Body of pancreas (tissue), 4 donors: ENCODE data around the gene WRNIP1. TPM values are rescaled to one million over a fixed set of nuclear protein-coding genes. Genes with fewer than 3 reads are reported as not detected.
A peak's percentile ranks its signal among the peaks of the same experiment; 100 is the strongest.

ENCODE experiments used
- ATAC-seq: fragments of 150-250 bp; one replicate; pipeline ENCODE4 v1.9.1; 2016
- DNase-seq, 4 donors: peaks; one replicate each; pipeline ENCODE4 v3.0.0-alpha.2; 2019
- H3K27ac ChIP-seq, 4 donors: fragments of 200-600 bp; sonication (generic); 1 replicate in 3 of 4; 2 replicates in 1 of 4; pipeline versions ENCODE4 v1.5.1 to v1.6.1; 2016 to 2019; ENCODE audit warnings: mild to moderate bottlenecking in 1 of 4, mixed read lengths in 1 of 4, moderate library complexity in 1 of 4
- H3K27me3 ChIP-seq, 2 donors: fragments of 200-600 bp; sonication (generic); one replicate each; pipeline ENCODE4 v1.6.0; 2016; ENCODE audit warnings: mild to moderate bottlenecking in 1 of 2
- H3K36me3 ChIP-seq, 2 donors: fragments of 200-600 bp; sonication (generic); replicated peaks in 1 of 2; 2 replicates each; pipeline ENCODE4 v1.5.1; 2016; ENCODE audit warnings: low read depth in 2 of 2; ENCODE audit not compliant: insufficient read depth in 1 of 2
- H3K4me1 ChIP-seq: fragments of 200-600 bp; sonication (generic); one replicate; pipeline ENCODE4 v1.6.0; 2016
- H3K4me3 ChIP-seq, 2 donors: fragments of 200-600 bp; sonication (generic); 1 replicate in 1 of 2; 2 replicates in 1 of 2; pipeline ENCODE4 v1.5.1; 2016 to 2019
- H3K9me3 ChIP-seq, 3 donors: fragments of 200-600 bp; sonication (generic); 1 replicate in 2 of 3; 2 replicates in 1 of 3; pipeline ENCODE4 v1.5.1; 2016
- CTCF ChIP-seq, 7 experiments: fragments of 450-650 bp in 4 of 7; fragments of 200-600 bp in 3 of 7; sonication (generic) in 3 of 7; IDR thresholded peaks; one replicate each; pipeline ENCODE4 v1.5.1; 2016 to 2019; ENCODE audit warnings: antibody characterized with exemption in 7 of 7
- POLR2A ChIP-seq, 3 donors: fragments of 450-650 bp; IDR thresholded peaks; one replicate each; pipeline ENCODE4 v1.6.1; 2016; ENCODE audit warnings: antibody characterized with exemption in 3 of 3, mild to moderate bottlenecking in 2 of 3
- WGBS, 2 donors: methylation state at CpG; one replicate each; pipeline ENCODE4 v1.1.5; 2017; 5-methylcytosine and 5-hydroxymethylcytosine counted together
- intact Hi-C: fragments of 100-400 bp; cut with DNase I; formaldehyde crosslinking; loops from one replicate; pipeline ENCODE4 v1.15.1; 2023
- total RNA-seq, 2 donors: library from RNA; depleted of rRNA; stranded (reverse); fragments of >200 nt; gene quantifications; one replicate each; pipeline ENCODE4 v1.1.0, GENCODE V29; 2016

The WRNIP1 gene
- total RNA-seq, 2 donors from 2014 or later: 61.0 to 62.0 TPM

GRCh38 chr6:2748183-2748582 is 17.0 kb upstream of the WRNIP1 start:
- Histone ChIP-seq H3K36me3 (no peaks in the 10 kb centered on the region), H3K27me3 (no peaks in the 10 kb centered on the region), H3K9me3 (no peaks in the 10 kb centered on the region), H3K4me3 (no peak overlapping the region), H3K27ac (no peak overlapping the region), H3K4me1 (peaks cover 22% of the 10 kb centered on the region)
- intact Hi-C loops: loop anchor here (5.0 kb wide), 1 partner anchor 1151 kb away; no protein-coding TSS in a partner anchor
- TF ChIP-seq POLR2A (IDR thresholded peaks at IDR 0.05) (no peak), CTCF (IDR thresholded peaks at IDR 0.05) (no peak)
- DNase-seq: no peak
- ATAC-seq: no peak
- WGBS, 2 donors: 71 to 77% methylated on average over 8 of the region's 8 CpGs

- peak; percentile 60 to 74 (median 68) for DNase-seq
- peak; percentile 67 for ATAC-seq
- peaks cover 4% of the 10 kb centered on the region for H3K4me1 ChIP-seq
- no peaks in the 10 kb centered on the region for H3K36me3 ChIP-seq
- TF ChIP-seq POLR2A (IDR thresholded peaks at IDR 0.05): no peak
- peak; percentile 67 to 94 (median 76) for TF ChIP-seq CTCF (IDR thresholded peaks at IDR 0.05)
- no peaks in the 10 kb centered on the region for H3K27me3 ChIP-seq
- no peaks in the 10 kb centered on the region for H3K9me3 ChIP-seq
- H3K27ac ChIP-seq: no peak overlapping the region
- WGBS, 2 donors: 5 to 8% methylated on average over 11 of the region's 11 CpGs
- intact Hi-C loops: loop anchor here (5.0 kb wide), 1 partner anchor 1153 kb away; no protein-coding TSS in a partner anchor
- no peak overlapping the region for H3K4me3 ChIP-seq
Measured at GRCh38 chr6:2749969-2750600, 15.1 kb upstream of the WRNIP1 start.

- Histone ChIP-seq H3K9me3 (no peaks in the 10 kb centered on the region), H3K27me3 (no peaks in the 10 kb centered on the region), H3K27ac (no peak within 1 kb of the TSS), H3K4me3 (no peak within 1 kb of the TSS), H3K36me3 (no peaks in the 10 kb centered on the region), H3K4me1 (peaks cover 4% of the 10 kb centered on the region)
- TF ChIP-seq CTCF (IDR thresholded peaks at IDR 0.05): no peak
- no peak for TF ChIP-seq POLR2A (IDR thresholded peaks at IDR 0.05)
- ATAC-seq (no peak), DNase-seq (no peak)
- intact Hi-C loops: no loop called here
- WGBS, 2 donors: 46 to 55% methylated on average over 7 of the region's 7 CpGs
Measured at GRCh38 chr6:2750832-2751231, 14.4 kb upstream of the WRNIP1 start, which contains the start of gene MYLK4. Gene MYLK4, minus strand, starts transcription at chr6:2750922. Its CDS starts 1,628 bp downstream, at chr6:2749294.

- H3K4me3 ChIP-seq: no peak overlapping the region
- no peak for DNase-seq
- no peaks in the 10 kb centered on the region for H3K9me3 ChIP-seq
- no peak overlapping the region for H3K27ac ChIP-seq
- no peaks in the 10 kb centered on the region for H3K27me3 ChIP-seq
- no peaks in the 10 kb centered on the region for H3K36me3 ChIP-seq
- intact Hi-C loops: no loop called here
- WGBS, 2 donors: 68 to 84% methylated on average over 3 of the region's 3 CpGs
- H3K4me1 ChIP-seq: peaks cover 4% of the 10 kb centered on the region
- no peak for TF ChIP-seq CTCF (IDR thresholded peaks at IDR 0.05)
- ATAC-seq: no peak
Measured at GRCh38 chr6:2751871-2752270, 13.3 kb upstream of the WRNIP1 start.
